GM23248 (cell line): ENCODE measurements around the gene ADAMTSL2.

Source experiments
- EZH2 ChIP-seq: fragments of 200-600 bp; sonication (generic); IDR thresholded peaks from 2 replicates; pipeline ENCODE4 v1.6.1; 2018; ENCODE audit warnings: antibody characterized with exemption, mild to moderate bottlenecking; ENCODE audit not compliant: insufficient read depth, poor library complexity, severe bottlenecking
- EZH2phosphoT487 ChIP-seq: fragments of 200-600 bp; sonication (generic); IDR thresholded peaks from 2 replicates; pipeline ENCODE4 v1.6.1; 2018; ENCODE audit warnings: antibody characterized with exemption, moderate library complexity, mild to moderate bottlenecking, low read depth; ENCODE audit not compliant: insufficient read depth

GRCh38 chr9:133561976-133562554, 27.6 kb downstream of the ADAMTSL2 start:
- TF ChIP-seq EZH2 (no peak), EZH2phosphoT487 (no peak)
